GM18502 (cell line): Measurements from ENCODE around the gene SC5D.

Experiments
- ATAC-seq: cut with Tn5 transposase; IDR thresholded peaks from one replicate; pipeline ENCODE4 v1.9.1; 2021; ENCODE audit warnings: mild to moderate bottlenecking; ENCODE audit not compliant: unreplicated experiment, poor library complexity

Gene SC5D

DNA sequence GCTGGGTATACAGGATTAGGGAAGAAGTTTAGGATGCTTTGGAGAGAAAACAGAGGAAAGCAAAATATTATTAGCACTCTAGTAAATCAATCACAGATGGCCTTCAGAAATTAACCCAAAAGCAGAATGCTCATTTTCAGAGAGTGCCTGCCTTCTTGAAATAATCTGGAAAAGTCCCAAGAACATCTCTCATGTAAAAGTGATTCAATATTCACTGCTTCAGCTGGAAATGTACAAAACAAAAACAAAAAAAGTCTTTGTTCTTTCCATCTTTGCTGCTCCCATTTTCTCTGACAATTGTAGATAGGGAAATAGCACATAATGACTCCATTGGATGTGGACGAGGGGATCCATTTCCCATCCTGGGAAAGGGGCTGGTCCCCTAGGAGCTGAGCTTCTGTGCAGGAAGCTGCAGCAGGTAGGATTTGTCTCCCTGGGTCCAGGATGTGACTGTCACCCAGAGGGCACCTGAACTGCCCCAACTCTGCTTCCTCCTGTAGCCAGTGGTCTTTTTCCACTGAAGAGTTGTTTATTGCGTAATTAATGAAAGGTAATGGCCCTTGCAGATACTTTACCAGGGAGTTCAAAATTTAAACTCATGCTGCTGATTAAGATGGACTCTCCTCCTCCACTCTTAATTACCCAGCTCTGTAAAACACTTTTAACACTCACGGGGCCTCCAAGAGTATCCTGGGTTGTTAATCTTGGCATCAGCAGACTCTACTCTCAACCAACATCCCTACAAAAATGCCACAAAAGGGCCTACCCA is 57.9 kb downstream of the SC5D start:
- no peak for ATAC-seq

- no peak for ATAC-seq
Measured at GRCh38 chr11:121351083-121351630, 58.6 kb downstream of the SC5D start.

GRCh38 chr11:121352251-121352891 is 59.8 kb downstream of the SC5D start:
- ATAC-seq, result no peak

DNA sequence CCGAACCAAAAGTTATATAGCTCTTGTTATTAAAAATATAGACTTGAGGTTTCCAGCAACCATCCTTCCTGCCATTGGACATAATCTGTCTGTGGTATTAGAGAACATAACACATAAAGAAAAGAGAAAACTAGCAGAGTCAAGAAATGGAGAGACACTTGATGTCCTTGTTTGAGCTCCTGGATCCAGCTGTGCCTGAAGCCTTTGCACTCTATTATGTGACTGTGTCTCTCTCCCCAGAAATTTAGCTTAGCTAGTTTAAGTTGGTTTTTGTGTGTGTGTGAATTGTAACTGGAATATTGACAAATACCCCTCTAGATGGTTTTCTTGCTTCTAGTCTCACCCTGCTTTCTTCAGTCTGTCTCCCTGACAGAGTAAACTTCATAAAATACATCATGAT is 61.6 kb downstream of the SC5D start:
- no peak for ATAC-seq

DNA sequence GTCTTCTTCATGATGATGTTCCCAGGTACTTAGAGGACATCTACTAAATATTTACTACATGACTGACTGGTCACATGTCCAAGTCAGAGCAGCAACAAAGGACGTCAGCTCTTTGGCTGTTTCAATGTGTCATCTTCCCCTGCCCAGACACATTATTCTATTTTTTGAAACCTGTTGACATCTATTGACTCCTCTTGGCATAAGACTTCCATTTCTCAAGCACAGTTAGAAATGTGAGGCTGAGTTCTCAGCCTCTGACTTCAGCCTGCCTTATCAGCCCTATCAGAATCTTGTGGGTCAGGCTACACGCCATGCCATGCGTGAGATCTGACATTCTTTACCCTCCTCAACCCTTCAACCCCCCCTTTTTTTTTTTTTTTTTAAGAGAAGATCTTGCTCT is 63.8 kb downstream of the SC5D start:
- no peak for ATAC-seq
